ENCODE data around the gene DOCK9.
"Not testable (repeated sequence)": the region's sequence is repeated elsewhere in the genome, so short reads cannot be mapped to it uniquely, and the experiment has no call there.

DOCK9 gene

DNA sequence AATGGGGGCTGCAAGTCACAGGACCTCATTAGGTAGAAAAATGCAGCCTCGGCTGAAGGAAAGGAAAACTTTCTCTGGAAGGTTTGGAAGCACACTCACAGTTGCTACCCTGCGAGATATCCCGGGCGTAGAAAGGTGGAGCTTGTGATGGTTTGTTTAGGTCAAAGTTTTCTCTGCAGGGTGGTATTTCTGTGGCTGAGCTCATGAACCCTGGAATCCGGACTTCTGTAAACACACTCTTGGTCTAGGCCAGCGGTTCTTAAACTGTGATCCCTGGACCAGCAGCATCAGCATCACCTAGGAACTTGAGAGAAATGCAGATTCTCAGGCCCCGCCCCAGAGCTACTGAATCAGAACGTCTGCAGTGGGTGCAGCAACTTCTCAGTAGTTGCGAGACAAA is 222.1 kb downstream of the DOCK9 start:
- no peaks in the 10 kb centered on the region for H4K20me1 ChIP-seq (ENCODE audit: insufficient read depth, low read length)
- no peaks in the 10 kb centered on the region for H3K9me2 ChIP-seq (ENCODE audit: low read depth, low read length)
- H3K4me3 ChIP-seq (ENCODE audit: low read depth, low read length, poor library complexity, severe bottlenecking): no peak overlapping the region
- no peak overlapping the region for H3K4me2 ChIP-seq (ENCODE audit: low read length)
- no peaks in the 10 kb centered on the region for H3K79me2 ChIP-seq (ENCODE audit: insufficient read depth, low read length)
- H2AFZ ChIP-seq (ENCODE audit: low read length): no peak overlapping the region
- TF ChIP-seq EZH2 (IDR thresholded peaks at IDR 0.05; ENCODE audit: borderline replicate concordance, low read length) (no peak), CTCF (IDR thresholded peaks at IDR 0.05; ENCODE audit: low read length) (no peak)
- H3K36me3 ChIP-seq (ENCODE audit: insufficient read depth, low read length): no peaks in the 10 kb centered on the region
- H3F3A ChIP-seq (ENCODE audit: insufficient read depth, low read length): no peaks in the 10 kb centered on the region
- no peak overlapping the region for H3K27ac ChIP-seq (ENCODE audit: low read depth, low read length, poor library complexity, severe bottlenecking)
- no peaks in the 10 kb centered on the region for H3K9me3 ChIP-seq (ENCODE audit: low read length)
- H3K27me3 ChIP-seq (ENCODE audit: insufficient read depth, low read length): peaks cover 9% of the 10 kb centered on the region
- H3K4me1 ChIP-seq (ENCODE audit: insufficient read depth, low read length, severe bottlenecking): no peaks in the 10 kb centered on the region
- no peak overlapping the region for H3K9ac ChIP-seq (ENCODE audit: low read length)

DNA sequence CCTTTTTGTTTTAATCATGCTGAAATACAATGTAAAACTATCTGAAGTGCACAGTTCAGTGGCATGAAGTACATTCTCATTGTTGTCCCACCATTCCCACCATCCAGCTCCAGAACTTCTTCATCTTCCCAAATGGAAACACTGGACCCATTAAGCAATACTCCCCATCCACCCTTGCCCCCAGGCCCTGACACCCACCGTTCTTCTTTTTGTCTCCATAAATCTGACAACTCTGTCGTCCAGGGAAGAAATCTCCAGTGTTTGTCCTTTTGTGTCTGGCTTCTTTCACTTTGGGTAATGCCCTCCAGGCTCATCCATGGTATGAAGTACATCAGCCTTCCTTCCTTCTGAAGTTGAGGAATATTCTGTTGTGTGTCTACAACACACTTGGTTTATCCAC is 222.7 kb downstream of the DOCK9 start:
- Histone ChIP-seq H3K9ac (ENCODE audit: low read length) (no peak overlapping the region), H3K4me1 (ENCODE audit: insufficient read depth, low read length, severe bottlenecking) (no peaks in the 10 kb centered on the region), H4K20me1 (ENCODE audit: insufficient read depth, low read length) (no peaks in the 10 kb centered on the region), H2AFZ (ENCODE audit: low read length) (no peak overlapping the region), H3F3A (ENCODE audit: insufficient read depth, low read length) (no peaks in the 10 kb centered on the region), H3K79me2 (ENCODE audit: insufficient read depth, low read length) (no peaks in the 10 kb centered on the region), H3K27me3 (ENCODE audit: insufficient read depth, low read length) (peaks cover 4% of the 10 kb centered on the region; the same call in 1 of the 2 replicates), H3K9me2 (ENCODE audit: low read depth, low read length) (no peaks in the 10 kb centered on the region), H3K9me3 (ENCODE audit: low read length) (no peaks in the 10 kb centered on the region), H3K4me3 (ENCODE audit: low read depth, low read length, poor library complexity, severe bottlenecking) (no peak overlapping the region), H3K27ac (ENCODE audit: low read depth, low read length, poor library complexity, severe bottlenecking) (no peak overlapping the region), H3K4me2 (ENCODE audit: low read length) (no peak overlapping the region), H3K36me3 (ENCODE audit: insufficient read depth, low read length) (no peaks in the 10 kb centered on the region)
- TF ChIP-seq CTCF (IDR thresholded peaks at IDR 0.05; ENCODE audit: low read length) (no peak), EZH2 (IDR thresholded peaks at IDR 0.05; ENCODE audit: borderline replicate concordance, low read length) (no peak)

DNA sequence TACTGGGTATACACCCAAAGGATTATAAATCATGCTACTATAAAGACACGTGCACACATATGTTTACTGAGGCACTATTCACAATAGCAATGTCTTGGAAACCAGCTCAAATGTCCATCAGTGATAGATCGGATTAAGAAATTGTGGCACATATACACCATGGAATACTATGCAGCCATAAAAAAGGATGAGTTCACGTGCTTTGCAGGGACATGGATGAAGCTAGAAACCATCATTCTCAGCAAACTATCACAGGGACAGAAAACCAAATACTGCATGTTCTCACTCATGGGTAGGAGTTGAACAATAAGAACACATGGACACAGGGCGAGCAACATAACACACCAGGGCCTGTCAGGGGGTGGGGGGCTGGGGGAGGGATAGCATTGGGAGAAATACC is 223.4 kb downstream of the DOCK9 start:
- H4K20me1 ChIP-seq (ENCODE audit: insufficient read depth, low read length); H2AFZ ChIP-seq (ENCODE audit: low read length); H3K4me2 ChIP-seq (ENCODE audit: low read length); H3K4me1 ChIP-seq (ENCODE audit: insufficient read depth, low read length, severe bottlenecking); H3K79me2 ChIP-seq (ENCODE audit: insufficient read depth, low read length); H3K4me3 ChIP-seq (ENCODE audit: low read depth, low read length, poor library complexity, severe bottlenecking); H3K27ac ChIP-seq (ENCODE audit: low read depth, low read length, poor library complexity, severe bottlenecking); H3F3A ChIP-seq (ENCODE audit: insufficient read depth, low read length); H3K9me3 ChIP-seq (ENCODE audit: low read length); H3K9me2 ChIP-seq (ENCODE audit: low read depth, low read length); H3K9ac ChIP-seq (ENCODE audit: low read length); H3K36me3 ChIP-seq (ENCODE audit: insufficient read depth, low read length); H3K27me3 ChIP-seq (ENCODE audit: insufficient read depth, low read length): not testable (repeated sequence)

DNA sequence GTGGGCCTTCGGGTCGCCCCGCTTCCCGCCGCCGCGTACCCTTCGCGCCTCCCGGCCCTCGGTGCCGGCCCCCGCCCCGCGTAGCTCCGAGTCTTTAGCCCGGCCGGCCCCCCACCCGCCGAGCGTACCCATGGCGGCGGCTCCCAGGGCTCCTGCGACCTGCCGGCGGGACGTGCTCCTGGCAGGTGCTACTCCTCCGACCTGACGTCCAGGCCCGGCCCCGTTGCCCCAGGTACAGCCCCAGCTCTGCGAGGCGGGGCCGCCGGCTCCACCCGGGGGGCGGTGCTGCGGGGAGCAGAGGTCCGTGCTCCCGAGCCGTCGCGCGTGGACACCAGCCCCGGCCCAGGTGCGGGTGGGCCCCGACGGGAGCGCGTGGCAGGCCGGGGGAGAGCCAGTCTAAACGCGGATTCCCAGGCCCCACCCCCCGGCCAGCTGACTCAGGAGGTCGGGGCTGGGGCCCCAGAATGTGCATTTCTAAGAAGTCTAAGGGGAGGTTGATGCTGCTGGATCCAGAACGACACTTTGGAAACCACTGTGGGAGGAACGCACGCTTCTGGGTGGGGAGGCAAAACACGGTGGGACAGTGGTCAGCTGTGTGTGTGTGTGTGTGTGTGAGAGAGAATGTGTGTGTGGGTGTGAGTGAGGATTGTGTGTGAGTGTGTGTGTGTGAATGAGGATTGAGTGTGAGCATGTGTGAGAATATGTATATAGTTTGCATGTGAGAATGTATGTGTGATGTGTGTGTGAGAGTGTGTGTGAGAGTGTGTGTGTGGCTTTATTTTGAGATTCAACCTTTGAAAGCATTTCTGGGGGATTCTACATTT is 225.2 kb downstream of the DOCK9 start, which contains the start of gene SLC15A1:
Gene SLC15A1, minus strand, starts transcription at position 206 of the 824 bp plus-strand sequence. Its CDS starts 74 bp downstream, at position 132.
- Histone ChIP-seq H3K9me2 (ENCODE audit: low read depth, low read length) (no peaks in the 10 kb centered on the region), H2AFZ (ENCODE audit: low read length) (no peak within 1 kb of the TSS), H3K4me3 (ENCODE audit: low read depth, low read length, poor library complexity, severe bottlenecking) (no peak within 1 kb of the TSS), H3K36me3 (ENCODE audit: insufficient read depth, low read length) (no peaks in the 10 kb centered on the region), H3K27ac (ENCODE audit: low read depth, low read length, poor library complexity, severe bottlenecking) (no peak within 1 kb of the TSS), H3K9ac (ENCODE audit: low read length) (no peak within 1 kb of the TSS), H3K79me2 (ENCODE audit: insufficient read depth, low read length) (no peaks in the 10 kb centered on the region), H3K4me2 (ENCODE audit: low read length) (no peak within 1 kb of the TSS), H3K4me1 (ENCODE audit: insufficient read depth, low read length, severe bottlenecking) (no peaks in the 10 kb centered on the region), H3F3A (ENCODE audit: insufficient read depth, low read length) (no peaks in the 10 kb centered on the region), H3K9me3 (ENCODE audit: low read length) (no peaks in the 10 kb centered on the region), H3K27me3 (ENCODE audit: insufficient read depth, low read length) (peaks cover 4% of the 10 kb centered on the region; the same call in 1 of the 2 replicates), H4K20me1 (ENCODE audit: insufficient read depth, low read length) (no peaks in the 10 kb centered on the region)
- TF ChIP-seq EZH2 (IDR thresholded peaks at IDR 0.05; ENCODE audit: borderline replicate concordance, low read length): no peak
- TF ChIP-seq CTCF (IDR thresholded peaks at IDR 0.05; ENCODE audit: low read length): no peak
